GM12892 (cell line): ENCODE results near the gene ADSS2.
"Not testable (repeated sequence)": the region's sequence is repeated elsewhere in the genome, so short reads cannot be mapped to it uniquely, and the experiment has no call there.

Source experiments
- DNase-seq: peaks from one replicate; pipeline ENCODE4 v3.0.0; 2011; ENCODE audit not compliant: insufficient read length
- FAIRE-seq: peaks from 2 replicates; lab custom pipeline; 2011; peaks lifted over from hg19 to GRCh38; lab: Jason Lieb, UNC
- POLR2A ChIP-seq: IDR thresholded peaks from 2 replicates; pipeline ENCODE4 v1.6.1; 2011; ENCODE audit warnings: low read depth, low read length, control low read depth
- POLR2AphosphoS5 ChIP-seq: IDR thresholded peaks from 2 replicates; pipeline ENCODE4 v1.6.1; 2011; ENCODE audit warnings: low read depth, low read length, control low read depth
- TAF1 ChIP-seq: IDR thresholded peaks from 2 replicates; pipeline ENCODE4 v1.6.1; 2011; ENCODE audit warnings: low read depth, mild to moderate bottlenecking, control low read depth, low read length, borderline replicate concordance

Gene ADSS2

GRCh38 chr1:244391761-244392160, 59.9 kb downstream of the ADSS2 start:
- DNase-seq (no peak), FAIRE-seq (no peak)
- no peak for TF ChIP-seq POLR2AphosphoS5
- TF ChIP-seq POLR2A, result no peak
- no peak for TF ChIP-seq TAF1

GRCh38 chr1:244388961-244389360, 62.7 kb downstream of the ADSS2 start:
- DNase-seq (no peak), FAIRE-seq (no peak)

GRCh38 chr1:244387415-244387814, 64.3 kb downstream of the ADSS2 start:
- no peak for TF ChIP-seq TAF1
- TF ChIP-seq POLR2AphosphoS5, result no peak
- TF ChIP-seq POLR2A, result no peak
- FAIRE-seq, result no peak
- DNase-seq, result no peak

More at GRCh38 chr1:244388961-244389360, 62.7 kb downstream of the ADSS2 start:
- TF ChIP-seq POLR2AphosphoS5, result no peak
- TF ChIP-seq POLR2A, result no peak
- no peak for TF ChIP-seq TAF1

GRCh38 chr1:244386595-244386994, 65.1 kb downstream of the ADSS2 start:
- TF ChIP-seq TAF1 (no peak), POLR2AphosphoS5 (no peak), POLR2A (no peak)
- FAIRE-seq (no peak), DNase-seq (no peak)

GRCh38 chr1:244384066-244384465, 67.6 kb downstream of the ADSS2 start:
- FAIRE-seq, result no peak
- TF ChIP-seq POLR2AphosphoS5 (no peak), POLR2A (no peak), TAF1 (no peak)
- no peak for DNase-seq

- TF ChIP-seq POLR2AphosphoS5 (no peak), TAF1 (no peak), POLR2A (no peak)
- FAIRE-seq, result no peak
- DNase-seq, result no peak
These were observed 68.3 kb downstream of the ADSS2 start for GRCh38 chr1:244383278-244383884.

- FAIRE-seq, result no peak
- DNase-seq, result no peak
- no peak for TF ChIP-seq POLR2A
- TF ChIP-seq TAF1, result no peak
- no peak for TF ChIP-seq POLR2AphosphoS5
These were observed 69.7 kb downstream of the ADSS2 start for GRCh38 chr1:244381878-244382565.

GRCh38 chr1:244376126-244376525, 75.6 kb downstream of the ADSS2 start:
- no peak for FAIRE-seq
- no peak for DNase-seq
- no peak for TF ChIP-seq TAF1
- no peak for TF ChIP-seq POLR2AphosphoS5
- TF ChIP-seq POLR2A, result no peak

- TF ChIP-seq POLR2A (no peak), TAF1 (no peak), POLR2AphosphoS5 (no peak)
- no peak for FAIRE-seq
- DNase-seq, result no peak
These were observed 76.7 kb downstream of the ADSS2 start for GRCh38 chr1:244375051-244375450.

GRCh38 chr1:244374484-244374883, 77.2 kb downstream of the ADSS2 start:
- not testable (repeated sequence) for FAIRE-seq, DNase-seq

GRCh38 chr1:244371242-244372141, 80.2 kb downstream of the ADSS2 start:
- TF ChIP-seq POLR2AphosphoS5 (no peak), POLR2A (no peak), TAF1 (no peak)
- DNase-seq (no peak), FAIRE-seq (no peak)
